CD4-positive, alpha-beta memory T cell (primary cell): ENCODE data around the gene EPN2. TPM values are rescaled to one million over a fixed set of nuclear protein-coding genes. Genes with fewer than 3 reads are reported as not detected.
"Not testable (repeated sequence)": the region's sequence is repeated elsewhere in the genome, so short reads cannot be mapped to it uniquely, and the experiment has no call there.

Source experiments
- CTCF ChIA-PET: fragments of 350-600 bp; sonication (Branson Sonifier 250); formaldehyde crosslinking; loops from one replicate; lab custom pipeline; 2021; ENCODE audit warnings: inconsistent platforms; ENCODE audit not compliant: partially characterized antibody; lab: Charles Lee
- POLR2A ChIA-PET: fragments of 350-600 bp; sonication (Branson Sonifier 250); formaldehyde crosslinking; loops from one replicate; lab custom pipeline; 2021; ENCODE audit not compliant: partially characterized antibody; lab: Charles Lee
- DNase-seq, 5 donors: peaks; one replicate each; pipeline versions ENCODE4 v3.0.0 to v3.0.0-alpha.2; 2020 to 2022; ENCODE audit warnings: mixed read lengths in 1 of 5
- H3K27ac ChIP-seq: one replicate; pipeline ENCODE4 v1.7.0; 2013; ENCODE audit warnings: low read depth, low read length
- H3K27me3 ChIP-seq: 2 replicates; pipeline ENCODE4 v1.7.0; 2013; ENCODE audit warnings: mild to moderate bottlenecking, low read length, moderate library complexity; ENCODE audit not compliant: insufficient read depth
- H3K36me3 ChIP-seq: 2 replicates; pipeline ENCODE4 v1.7.0; 2013; ENCODE audit warnings: mild to moderate bottlenecking, low read length, moderate library complexity; ENCODE audit not compliant: insufficient read depth
- H3K4me1 ChIP-seq: 2 replicates; pipeline ENCODE4 v1.7.0; 2013; ENCODE audit warnings: mild to moderate bottlenecking, low read length, moderate library complexity; ENCODE audit not compliant: insufficient read depth
- H3K4me3 ChIP-seq, 2 donors: one replicate each; pipeline ENCODE4 v1.7.0; 2013; ENCODE audit warnings: low read length in 2 of 2, mild to moderate bottlenecking in 1 of 2
- H3K9me3 ChIP-seq, 2 donors: one replicate each; pipeline ENCODE4 v1.7.0; 2013; ENCODE audit warnings: low read length in 2 of 2, control low read depth in 1 of 2; ENCODE audit not compliant: control insufficient read depth in 1 of 2
- H3K27ac Mint-ChIP-seq, 7 donors: one replicate each; pipeline ENCODE4 v1.8.0; 2020 to 2021; ENCODE audit warnings: mixed read lengths in 7 of 7, mild to moderate bottlenecking in 6 of 7, inconsistent platforms in 3 of 7, moderate library complexity in 3 of 7
- H3K27me3 Mint-ChIP-seq, 2 donors: one replicate each; pipeline ENCODE4 v1.8.0; 2020 to 2021; ENCODE audit warnings: mixed read lengths in 2 of 2
- H3K36me3 Mint-ChIP-seq, 2 donors: one replicate each; pipeline ENCODE4 v1.8.0; 2020 to 2021; ENCODE audit warnings: mixed read lengths in 2 of 2, inconsistent platforms in 1 of 2, mild to moderate bottlenecking in 1 of 2
- H3K4me1 Mint-ChIP-seq, 4 donors: one replicate each; pipeline ENCODE4 v1.8.0; 2020 to 2021; ENCODE audit warnings: mixed read lengths in 4 of 4, mild to moderate bottlenecking in 1 of 4
- H3K4me3 Mint-ChIP-seq, 8 donors: one replicate each; pipeline ENCODE4 v1.8.0; 2020 to 2021; ENCODE audit warnings: mixed read lengths in 8 of 8, mild to moderate bottlenecking in 7 of 8, moderate library complexity in 6 of 8, inconsistent platforms in 3 of 8
- H3K9me3 Mint-ChIP-seq, 8 donors: one replicate each; pipeline ENCODE4 v1.8.0; 2020 to 2021; ENCODE audit warnings: mixed read lengths in 8 of 8, mild to moderate bottlenecking in 5 of 8, inconsistent platforms in 3 of 8, moderate library complexity in 1 of 8
- intact Hi-C: fragments of 100-400 bp; cut with micrococcal nuclease; formaldehyde crosslinking; loops from one replicate; pipeline ENCODE4 v1.15.1; 2023
- polyA plus RNA-seq, 2 donors: library from polyadenylated mRNA; unstranded; fragments of 300-500 nt; fragmentation: Illumina TruSeq; gene quantifications; one replicate each; pipeline ENCODE4 v1.2.3, GENCODE V29; 2021
- total RNA-seq, 2 experiments: library from RNA; stranded (reverse); gene quantifications; one replicate each; pipeline ENCODE4 v1.2.3, GENCODE V29; 2021

Gene EPN2
- total and polyA plus RNA-seq, 4 experiments from 2014 or later: 4.2 to 10.4 (median 9.9) TPM

- Mint-ChIP-seq H3K4me3 (no peak overlapping the region), H3K9me3 (no peaks in the 10 kb centered on the region), H3K4me1 (no peaks in the 10 kb centered on the region), H3K36me3 (no peaks in the 10 kb centered on the region), H3K27ac (no peak overlapping the region), H3K27me3 (peaks cover 0 to 2% of the 10 kb centered on the region in 2 donors)
- Histone ChIP-seq H3K27ac (no peak overlapping the region), H3K9me3 (no peaks in the 10 kb centered on the region), H3K4me3 (no peak overlapping the region), H3K4me1 (no peaks in the 10 kb centered on the region), H3K36me3 (no peaks in the 10 kb centered on the region), H3K27me3 (no peaks in the 10 kb centered on the region)
- intact Hi-C loops: no loop called here
- CTCF ChIA-PET: no interaction called here
- DNase-seq: no peak
- POLR2A ChIA-PET: no interaction called here
These were observed 109.4 kb downstream of the EPN2 start for GRCh38 chr17:19346351-19347255.

GRCh38 chr17:19347323-19348080 lies 110.3 kb downstream of the EPN2 start:
- CTCF ChIA-PET: no interaction called here
- H3K27me3 Mint-ChIP-seq: no peaks in the 10 kb centered on the region

GRCh38 chr17:19348081-19348650 lies 111.0 kb downstream of the EPN2 start:
- no peaks in the 10 kb centered on the region for H3K36me3 ChIP-seq
- no peak for DNase-seq
- Mint-ChIP-seq H3K4me3 (no peak overlapping the region), H3K27me3 (no peaks in the 10 kb centered on the region), H3K9me3 (no peaks in the 10 kb centered on the region), H3K27ac (no peak overlapping the region), H3K36me3 (no peaks in the 10 kb centered on the region), H3K4me1 (no peaks in the 10 kb centered on the region)
- no peaks in the 10 kb centered on the region for H3K27me3 ChIP-seq
- intact Hi-C loops: no loop called here
- ChIA-PET POLR2A (no interaction called here), CTCF (no interaction called here)
- H3K9me3 ChIP-seq: no peaks in the 10 kb centered on the region
- H3K4me1 ChIP-seq: no peaks in the 10 kb centered on the region
- no peak overlapping the region for H3K27ac ChIP-seq
- H3K4me3 ChIP-seq: no peak overlapping the region

More at GRCh38 chr17:19347323-19348080, 110.3 kb downstream of the EPN2 start:
- no peaks in the 10 kb centered on the region for H3K9me3 ChIP-seq
- Mint-ChIP-seq H3K9me3 (no peaks in the 10 kb centered on the region), H3K4me1 (no peaks in the 10 kb centered on the region), H3K27ac (no peak overlapping the region), H3K4me3 (no peak overlapping the region), H3K36me3 (no peaks in the 10 kb centered on the region)
- no peaks in the 10 kb centered on the region for H3K36me3 ChIP-seq
- no peaks in the 10 kb centered on the region for H3K27me3 ChIP-seq
- POLR2A ChIA-PET: no interaction called here
- intact Hi-C loops: no loop called here
- no peak overlapping the region for H3K27ac ChIP-seq
- DNase-seq: no peak
- H3K4me1 ChIP-seq: no peaks in the 10 kb centered on the region
- no peak overlapping the region for H3K4me3 ChIP-seq

GRCh38 chr17:19348806-19349205 lies 111.6 kb downstream of the EPN2 start:
- Histone ChIP-seq H3K27ac (no peak overlapping the region), H3K9me3 (no peaks in the 10 kb centered on the region), H3K4me3 (no peak overlapping the region), H3K4me1 (no peaks in the 10 kb centered on the region), H3K27me3 (no peaks in the 10 kb centered on the region), H3K36me3 (no peaks in the 10 kb centered on the region)
- Mint-ChIP-seq H3K36me3 (no peaks in the 10 kb centered on the region), H3K27me3 (no peaks in the 10 kb centered on the region), H3K4me3 (no peak overlapping the region), H3K9me3 (no peaks in the 10 kb centered on the region), H3K4me1 (no peaks in the 10 kb centered on the region), H3K27ac (no peak overlapping the region)
- intact Hi-C loops: no loop called here
- POLR2A ChIA-PET: no interaction called here
- DNase-seq: no peak
- CTCF ChIA-PET: interaction anchor here (1.8 kb wide), 1 partner anchor 14 kb away, joined by 8 read pairs; the partner anchor contains the start of gene B9D1

- DNase-seq, H3K4me3 ChIP-seq, H3K9me3 ChIP-seq, H3K27me3 ChIP-seq, intact Hi-C loops, POLR2A ChIA-PET, H3K36me3 Mint-ChIP-seq, H3K36me3 ChIP-seq, H3K27ac Mint-ChIP-seq, H3K4me1 ChIP-seq, H3K4me1 Mint-ChIP-seq, H3K27ac ChIP-seq, H3K4me3 Mint-ChIP-seq, H3K9me3 Mint-ChIP-seq: not testable (repeated sequence)
- peaks cover 4 to 13% of the 10 kb centered on the region in 2 donors for H3K27me3 Mint-ChIP-seq
- CTCF ChIA-PET: interaction anchor here (1.2 to 2.9 kb wide), 3 partner anchors 10 to 94 kb away, joined by 3 to 16 read pairs (median 3); partner anchors contain the start of gene B9D1
These were observed 116.2 kb downstream of the EPN2 start for GRCh38 chr17:19353401-19353800.

GRCh38 chr17:19354748-19355147 lies 117.6 kb downstream of the EPN2 start:
- no peak overlapping the region for H3K4me3 ChIP-seq
- Mint-ChIP-seq H3K4me3 (no peak overlapping the region), H3K36me3 (no peaks in the 10 kb centered on the region), H3K27ac (no peak overlapping the region), H3K27me3 (peaks cover 9 to 19% of the 10 kb centered on the region in 2 donors), H3K9me3 (no peaks in the 10 kb centered on the region), H3K4me1 (no peaks in the 10 kb centered on the region)
- H3K36me3 ChIP-seq: no peaks in the 10 kb centered on the region
- POLR2A ChIA-PET: no interaction called here
- no peak overlapping the region for H3K27ac ChIP-seq
- intact Hi-C loops: no loop called here
- no peaks in the 10 kb centered on the region for H3K9me3 ChIP-seq
- no peaks in the 10 kb centered on the region for H3K27me3 ChIP-seq
- CTCF ChIA-PET: interaction anchor here (1.2 to 2.9 kb wide), 4 partner anchors 9 to 410 kb away, joined by 3 to 16 read pairs (median 4); partner anchors contain the start of gene B9D1
- no peaks in the 10 kb centered on the region for H3K4me1 ChIP-seq
- no peak for DNase-seq

- ChIA-PET CTCF (no interaction called here), POLR2A (no interaction called here)
- Mint-ChIP-seq H3K9me3 (no peaks in the 10 kb centered on the region), H3K4me1 (peaks cover 4 to 11% (median 5%) of the 10 kb centered on the region in 4 donors), H3K4me3 (no peak overlapping the region), H3K27ac (peak overlapping the region in 2 of 7 donors; percentile 18 to 56), H3K36me3 (no peaks in the 10 kb centered on the region), H3K27me3 (peaks cover 9 to 19% of the 10 kb centered on the region in 2 donors)
- Histone ChIP-seq H3K4me3 (no peak overlapping the region), H3K36me3 (no peaks in the 10 kb centered on the region), H3K27me3 (no peaks in the 10 kb centered on the region), H3K4me1 (peaks cover 6% of the 10 kb centered on the region), H3K9me3 (no peaks in the 10 kb centered on the region), H3K27ac (no peak overlapping the region)
- intact Hi-C loops: no loop called here
- DNase-seq: no peak
These were observed 120.2 kb downstream of the EPN2 start for GRCh38 chr17:19357351-19357750.
